Stromal cell of bone marrow (primary cell): Measurements from ENCODE around the gene FFAR4.

ENCODE experiments used
- DNase-seq: peaks from one replicate; pipeline ENCODE4 v3.0.0-alpha.2; 2012; ENCODE audit warnings: low read depth

The FFAR4 gene

DNA sequence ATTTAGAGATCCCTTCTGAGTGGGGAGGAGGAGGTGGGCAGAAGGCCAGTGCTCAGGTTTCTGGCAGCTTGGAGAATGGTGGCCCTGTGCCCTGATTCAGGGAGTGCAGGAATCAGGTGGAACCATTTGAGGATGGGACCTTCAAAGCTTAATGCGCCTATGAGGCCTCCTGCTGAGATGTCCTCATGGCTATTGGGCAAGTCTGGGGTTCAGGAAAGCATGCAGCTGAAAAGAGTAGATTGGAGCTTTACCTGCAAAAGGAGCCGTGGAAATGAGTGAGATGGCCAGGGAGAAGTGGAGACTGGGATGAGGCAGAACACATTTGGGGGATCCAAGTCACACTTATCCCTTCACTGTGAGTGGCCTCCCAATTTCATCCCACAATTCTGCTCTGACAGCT, 6.1 kb downstream of the FFAR4 start:
- DNase-seq = no peak

DNA sequence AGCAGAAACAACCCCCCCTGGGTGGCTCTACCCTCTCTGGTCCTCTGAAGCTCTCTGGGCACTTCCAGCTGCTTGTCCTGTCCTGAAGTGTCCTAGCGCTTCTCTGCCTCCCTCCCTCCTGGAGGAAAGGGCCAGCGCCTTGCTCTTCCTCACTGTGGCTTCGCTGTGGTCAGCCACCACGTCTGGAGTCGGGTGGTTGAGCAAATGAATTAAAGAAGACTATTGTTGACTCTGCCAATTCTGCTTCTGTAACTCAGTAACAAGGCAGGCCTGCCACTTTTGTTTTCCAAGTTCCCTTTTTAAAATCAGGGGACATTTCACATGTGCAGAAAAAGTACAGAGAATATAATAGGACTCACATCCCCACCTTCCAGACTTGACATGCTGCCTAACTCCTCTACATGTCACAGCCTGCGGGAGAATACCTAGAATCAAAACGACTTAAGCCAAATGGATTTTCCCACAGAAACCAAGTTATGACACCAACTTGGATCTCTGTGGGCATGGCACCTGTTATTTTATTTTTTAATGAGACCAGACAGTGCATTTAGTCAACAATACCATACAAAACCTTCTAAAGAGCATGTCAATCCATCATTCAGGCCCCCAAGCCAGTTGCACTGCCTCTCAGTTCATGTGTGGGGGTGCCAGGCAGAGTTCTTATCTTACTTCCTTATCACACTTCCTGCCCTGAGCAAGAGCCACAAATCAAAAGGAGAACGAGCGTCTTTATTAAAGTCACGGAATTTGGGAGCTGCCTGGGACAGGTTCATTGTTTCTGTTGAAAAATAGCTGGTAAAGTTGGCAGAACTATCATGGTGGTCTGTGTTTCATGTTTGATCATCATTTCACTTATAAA, 6.8 kb downstream of the FFAR4 start:
- no peak for DNase-seq

GRCh38 chr10:93573924-93574323, 7.5 kb downstream of the FFAR4 start:
- DNase-seq = no peak

DNA sequence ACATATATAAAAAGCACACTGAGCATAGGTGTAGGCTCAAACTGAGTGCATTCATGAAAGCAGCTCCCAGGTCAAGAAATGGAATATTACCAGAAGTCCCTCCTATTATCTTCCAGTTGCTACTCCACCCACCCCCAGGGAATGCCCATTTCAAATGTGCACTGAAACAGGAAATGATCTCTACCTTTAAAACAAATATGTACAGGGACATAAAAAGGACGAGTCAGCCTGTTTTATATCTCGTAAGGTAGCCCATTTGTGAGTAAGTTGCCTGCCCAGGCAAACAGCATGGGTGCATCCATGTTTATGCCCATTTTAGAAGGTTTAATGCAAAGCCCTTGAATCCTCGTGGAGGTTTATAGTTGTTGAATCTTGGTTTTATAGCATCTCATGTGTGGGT, 10.4 kb downstream of the FFAR4 start:
- no peak for DNase-seq

DNA sequence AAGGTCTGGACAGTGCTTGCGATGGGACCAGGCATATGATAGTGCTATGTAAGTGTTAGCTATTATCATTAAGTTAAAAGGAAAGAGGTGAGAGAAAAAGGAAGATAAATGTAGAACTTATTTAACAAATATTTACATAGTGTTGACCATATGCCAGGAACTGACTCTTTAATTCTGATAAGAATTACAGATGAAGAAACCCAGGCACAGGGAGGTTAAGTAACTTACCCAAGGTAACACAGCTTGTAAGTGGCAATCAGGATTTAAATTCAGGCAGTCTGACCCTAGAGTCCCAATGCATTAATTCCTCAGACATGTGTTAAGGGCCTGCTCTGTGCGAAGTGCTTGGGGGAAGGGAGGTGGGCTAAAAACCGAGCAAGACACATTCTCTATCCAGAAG, 11.1 kb downstream of the FFAR4 start:
- no peak for DNase-seq

DNA sequence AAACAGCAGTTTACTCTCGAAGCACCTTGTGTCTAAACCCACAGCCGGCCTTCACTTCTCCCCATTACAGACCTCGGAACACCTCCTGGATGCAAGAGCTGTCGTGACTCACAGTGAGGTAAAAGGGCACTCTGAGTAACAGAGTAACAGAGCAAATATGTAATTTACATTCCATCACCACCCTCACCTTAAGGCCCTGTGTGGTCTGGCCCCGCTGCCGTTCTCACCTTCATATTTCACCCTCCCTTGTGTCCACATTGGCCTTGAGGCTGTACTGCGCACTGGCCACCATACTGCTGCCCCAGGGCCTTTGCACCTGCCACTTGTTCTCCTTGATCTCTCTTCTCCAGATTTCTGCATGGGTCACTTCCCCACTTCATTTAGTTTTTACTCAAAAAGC, 12.6 kb downstream of the FFAR4 start:
- no peak for DNase-seq

GRCh38 chr10:93579985-93580711, 13.7 kb downstream of the FFAR4 start:
- DNase-seq = no peak

GRCh38 chr10:93580828-93581227, 14.4 kb downstream of the FFAR4 start:
- no peak for DNase-seq

GRCh38 chr10:93584445-93584844, 18.0 kb downstream of the FFAR4 start:
- no peak for DNase-seq

DNA sequence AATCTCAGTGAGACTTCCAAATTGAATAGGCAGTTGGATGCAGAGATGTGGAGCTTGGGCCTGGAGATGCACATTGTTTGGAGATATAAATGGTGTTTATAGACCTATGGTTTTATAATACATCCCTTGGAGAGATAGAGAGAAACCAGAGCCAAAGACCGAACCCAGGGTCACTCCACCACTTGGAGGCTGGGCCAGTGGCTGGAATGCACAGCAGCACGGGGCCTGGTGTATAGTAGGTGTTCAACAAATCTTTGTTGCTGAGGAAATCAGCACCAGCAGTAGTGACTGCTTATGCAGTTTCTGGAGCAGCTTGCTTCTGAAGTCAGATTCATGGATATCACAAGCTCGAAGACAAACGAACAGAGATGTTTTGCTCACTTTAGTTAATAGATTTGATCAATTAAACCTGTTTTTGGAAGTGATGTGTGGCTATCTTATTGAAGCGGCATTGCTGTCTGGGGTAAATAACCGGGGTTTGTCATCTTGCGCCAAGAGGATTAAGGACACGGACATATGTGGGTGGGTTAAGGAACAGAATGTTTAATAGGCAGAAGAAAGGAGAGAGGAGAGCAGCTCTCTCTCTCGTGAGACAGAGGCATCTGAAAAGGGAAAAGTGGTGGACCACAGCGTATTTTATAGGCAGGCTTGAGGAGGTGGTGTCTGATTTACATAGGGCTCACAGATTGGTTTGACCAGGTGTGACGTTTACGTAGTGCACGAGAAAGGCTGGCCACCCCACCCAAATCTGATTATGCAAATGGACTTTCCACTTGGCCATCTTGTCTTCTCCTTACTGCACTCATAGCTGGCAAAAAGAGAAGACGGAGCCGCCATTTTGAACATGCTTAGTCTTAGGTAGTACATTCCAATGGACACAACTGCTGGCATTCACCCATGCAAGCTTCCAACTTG, 23.4 kb downstream of the FFAR4 start:
- DNase-seq = no peak

DNA sequence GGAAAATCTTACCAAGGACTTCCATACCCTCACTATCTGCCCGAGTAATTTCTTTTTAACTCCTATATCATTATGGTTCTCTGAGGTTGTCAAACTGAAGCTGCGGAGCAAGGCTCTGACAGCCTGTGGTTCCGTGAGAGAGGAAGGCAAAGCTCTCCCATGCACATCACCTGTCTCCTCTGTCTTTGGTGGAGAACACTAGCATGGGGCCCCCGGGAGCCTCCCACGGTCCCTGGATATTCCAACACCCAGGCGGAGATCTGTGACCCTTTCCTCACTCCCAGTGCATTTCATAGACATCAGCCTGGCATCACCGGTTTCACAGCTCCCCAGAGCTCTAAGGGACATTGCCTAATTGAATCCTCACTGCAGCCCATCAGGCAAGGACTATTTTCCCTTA, 24.2 kb downstream of the FFAR4 start:
- no peak for DNase-seq

DNA sequence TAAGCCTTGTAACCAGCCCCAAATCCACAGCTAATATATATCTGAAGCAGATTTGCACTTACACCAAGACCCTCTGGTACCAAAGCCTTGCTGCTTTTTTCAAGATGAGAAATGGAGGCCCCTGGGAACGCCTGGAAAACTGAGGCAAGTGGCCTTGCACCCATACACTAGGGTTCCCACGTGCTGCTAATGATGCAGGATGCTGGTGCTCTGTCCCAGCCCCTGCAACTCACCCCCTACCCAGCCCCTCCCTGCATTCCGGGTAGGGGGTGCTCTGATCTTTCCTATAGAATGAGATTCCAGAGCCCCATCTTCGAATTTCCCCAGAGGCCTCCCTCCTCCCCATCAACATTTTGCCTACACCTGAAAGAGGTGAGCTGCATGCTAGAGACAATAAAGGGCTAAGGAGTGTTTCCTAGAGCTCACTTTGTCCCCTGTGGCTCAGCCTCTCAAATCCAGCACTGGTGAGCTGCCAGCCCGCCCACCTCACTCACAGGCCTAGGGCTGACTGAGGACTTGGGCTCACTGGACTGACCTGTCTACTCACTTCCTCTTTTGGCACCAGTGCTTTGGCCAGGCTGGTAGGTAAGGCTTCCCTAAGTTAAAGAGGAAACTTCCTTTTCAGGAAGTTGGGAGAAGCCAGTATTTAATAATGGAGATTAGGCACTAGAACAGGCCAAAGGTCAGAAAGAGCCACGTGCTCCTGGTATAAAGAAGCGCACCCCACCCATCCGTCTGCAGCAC, 24.8 kb downstream of the FFAR4 start:
- no peak for DNase-seq

GRCh38 chr10:93593254-93593653, 26.8 kb downstream of the FFAR4 start:
- DNase-seq = no peak

DNA sequence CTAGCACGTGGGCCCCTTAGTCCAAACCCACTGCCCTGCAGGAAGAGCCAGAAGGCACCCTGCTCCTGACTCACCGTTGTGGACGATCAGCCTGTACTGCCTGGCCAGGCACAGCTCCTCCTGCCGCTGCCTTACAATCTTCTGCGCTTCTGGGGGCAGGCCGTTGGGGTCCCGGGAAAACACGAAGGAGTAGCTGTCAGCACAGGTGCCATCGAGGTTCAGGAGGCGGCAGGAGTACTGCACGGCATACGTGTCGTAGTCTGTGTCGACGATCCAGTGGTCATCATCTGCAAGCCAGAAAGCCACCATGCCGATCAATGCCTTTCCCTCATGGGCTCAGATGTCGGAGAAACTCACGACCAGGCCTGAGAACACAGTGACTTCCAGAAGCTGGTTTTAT, 27.3 kb downstream of the FFAR4 start:
- DNase-seq = no peak

- DNase-seq = no peak
These were observed 28.1 kb downstream of the FFAR4 start for GRCh38 chr10:93594518-93594917.

GRCh38 chr10:93595378-93596161, 29.1 kb downstream of the FFAR4 start:
- no peak for DNase-seq

- DNase-seq = no peak
These were observed 30.1 kb downstream of the FFAR4 start for GRCh38 chr10:93596539-93596938.

DNA sequence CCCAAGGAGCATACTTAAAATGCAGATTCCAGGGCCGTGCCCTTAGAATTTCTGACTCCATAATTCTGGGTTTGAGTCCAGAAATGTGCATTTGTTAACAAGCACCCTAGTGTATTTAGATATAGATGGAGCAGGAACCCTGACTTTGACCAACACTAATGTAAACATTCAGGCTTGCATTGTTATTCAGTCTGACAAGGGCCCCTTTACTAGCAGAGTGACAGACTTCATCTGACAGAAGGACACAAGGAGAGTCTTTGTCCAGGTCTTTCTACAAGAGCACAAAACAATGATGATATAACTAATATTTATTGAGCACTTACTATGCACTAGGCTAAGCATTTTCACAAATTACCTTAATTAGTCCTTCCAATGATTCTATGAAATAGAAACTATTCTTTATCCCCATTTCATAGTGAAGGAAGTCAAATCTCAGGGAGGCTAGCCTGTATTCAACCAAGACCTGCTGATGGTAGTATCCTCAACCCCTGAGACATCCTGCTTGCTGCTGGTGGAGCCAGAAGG, 30.7 kb downstream of the FFAR4 start:
- DNase-seq = no peak

DNA sequence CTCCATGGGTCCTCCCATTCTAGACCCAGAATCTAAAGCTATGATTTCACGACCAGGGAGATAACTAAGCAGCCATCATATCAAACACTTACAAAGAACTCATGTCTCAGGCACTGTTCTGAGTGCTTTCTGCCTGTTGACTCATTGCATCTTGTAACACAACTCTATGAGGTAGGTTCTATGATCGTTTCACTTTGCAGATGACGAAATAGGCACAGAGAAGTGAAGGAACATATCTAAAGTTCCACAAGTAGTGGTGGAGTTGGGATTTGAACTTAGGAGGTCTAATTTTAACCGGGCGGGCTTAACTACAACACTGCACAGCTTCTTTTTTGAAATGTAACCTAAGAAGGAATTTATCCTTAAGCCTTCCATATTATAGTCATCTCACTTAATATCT, 31.7 kb downstream of the FFAR4 start:
- no peak for DNase-seq

- no peak for DNase-seq
These were observed 32.9 kb downstream of the FFAR4 start for GRCh38 chr10:93599335-93599734.

DNA sequence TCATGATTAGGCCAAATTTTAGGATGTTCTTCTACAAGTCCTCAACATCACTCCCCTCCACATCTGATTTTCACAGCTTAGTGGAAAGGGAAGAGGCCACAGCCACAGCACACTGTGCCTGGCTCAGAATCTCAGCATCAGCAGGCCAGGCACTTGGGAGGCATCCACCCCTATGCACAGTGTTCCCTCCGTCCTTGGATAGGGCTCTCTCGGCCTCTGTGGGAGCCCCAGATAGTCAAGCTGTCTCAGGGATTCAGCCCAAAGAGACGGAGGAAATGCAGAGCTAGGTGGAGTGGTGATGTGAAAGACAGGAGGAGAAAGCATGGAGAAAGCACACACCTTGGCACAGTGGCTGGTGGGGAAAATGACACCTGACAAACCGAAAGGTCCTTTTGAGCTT, 33.3 kb downstream of the FFAR4 start:
- no peak for DNase-seq
